Mesendoderm (in vitro differentiated cells): ENCODE measurements around the gene UBE2J2.

ENCODE experiments used
- DNase-seq: peaks from one replicate; pipeline ENCODE4 v3.0.0; 2013
- H2AK5ac ChIP-seq: 2 replicates; pipeline ENCODE4 v1.6.1; 2013; ENCODE audit warnings: low read length, inconsistent platforms
- H2BK120ac ChIP-seq: 2 replicates; pipeline ENCODE4 v1.6.1; 2013; ENCODE audit warnings: low read depth, mild to moderate bottlenecking, low read length, moderate library complexity, mixed read lengths
- H2BK15ac ChIP-seq: replicated peaks from 2 replicates; pipeline ENCODE4 v1.6.1; 2013; ENCODE audit warnings: low read depth, mild to moderate bottlenecking, moderate library complexity
- H2BK5ac ChIP-seq: 2 replicates; pipeline ENCODE4 v1.6.1; 2013; ENCODE audit warnings: low read length, inconsistent platforms
- H3K18ac ChIP-seq: 2 replicates; pipeline ENCODE4 v1.6.1; 2013; ENCODE audit warnings: mild to moderate bottlenecking, low read length, mixed read lengths
- H3K23ac ChIP-seq: one replicate; pipeline ENCODE4 v1.6.1; 2013; ENCODE audit warnings: low read length
- H3K27ac ChIP-seq: 2 replicates; pipeline ENCODE4 v1.5.1; 2013; ENCODE audit warnings: low read depth, mild to moderate bottlenecking, inconsistent platforms, low read length, moderate library complexity
- H3K27me3 ChIP-seq: 2 replicates; pipeline ENCODE4 v1.6.1; 2013; ENCODE audit warnings: low read length, control low read depth, mild to moderate bottlenecking, inconsistent platforms; ENCODE audit not compliant: insufficient read depth, poor library complexity
- H3K36me3 ChIP-seq: 2 replicates; pipeline ENCODE4 v1.6.1; 2013; ENCODE audit warnings: low read length, inconsistent platforms; ENCODE audit not compliant: control insufficient read depth, insufficient read depth
- H3K4ac ChIP-seq: one replicate; pipeline ENCODE4 v1.6.1; 2013; ENCODE audit warnings: low read depth, mild to moderate bottlenecking, low read length, moderate library complexity
- H3K4me1 ChIP-seq: 2 replicates; pipeline ENCODE4 v1.6.1; 2013; ENCODE audit warnings: low read depth, low read length, inconsistent platforms; ENCODE audit not compliant: control insufficient read depth
- H3K4me2 ChIP-seq: 2 replicates; pipeline ENCODE4 v1.6.1; 2013; ENCODE audit warnings: low read length
- H3K4me3 ChIP-seq: 2 replicates; pipeline ENCODE4 v1.5.1; 2013; ENCODE audit warnings: mild to moderate bottlenecking, low read length
- H3K56ac ChIP-seq: one replicate; pipeline ENCODE4 v1.6.1; 2013; ENCODE audit warnings: low read length
- H3K79me1 ChIP-seq: 2 replicates; pipeline ENCODE4 v1.6.1; 2013; ENCODE audit warnings: low read length, inconsistent platforms
- H3K79me2 ChIP-seq: 2 replicates; pipeline ENCODE4 v1.6.1; 2013; ENCODE audit warnings: mild to moderate bottlenecking, low read length; ENCODE audit not compliant: control insufficient read depth, insufficient read depth
- H3K9ac ChIP-seq: 2 replicates; pipeline ENCODE4 v1.6.1; 2013; ENCODE audit warnings: low read length, inconsistent platforms
- H4K5ac ChIP-seq: one replicate; pipeline ENCODE4 v1.6.1; 2013; ENCODE audit warnings: low read length
- H4K8ac ChIP-seq: one replicate; pipeline ENCODE4 v1.6.1; 2013; ENCODE audit warnings: low read depth, mild to moderate bottlenecking, control low read depth, low read length, moderate library complexity
- WGBS: extraction: QIAGEN DNeasy Blood & Tissue Kit; methylation state at CpG from one replicate; pipeline ENCODE4 v1.1.7; 2013; ENCODE audit warnings: low lambda C conversion rate, missing lambda C conversion rate; ENCODE audit not compliant: insufficient coverage; ENCODE audit errors: extremely low coverage; 5-methylcytosine and 5-hydroxymethylcytosine counted together

UBE2J2 gene

DNA sequence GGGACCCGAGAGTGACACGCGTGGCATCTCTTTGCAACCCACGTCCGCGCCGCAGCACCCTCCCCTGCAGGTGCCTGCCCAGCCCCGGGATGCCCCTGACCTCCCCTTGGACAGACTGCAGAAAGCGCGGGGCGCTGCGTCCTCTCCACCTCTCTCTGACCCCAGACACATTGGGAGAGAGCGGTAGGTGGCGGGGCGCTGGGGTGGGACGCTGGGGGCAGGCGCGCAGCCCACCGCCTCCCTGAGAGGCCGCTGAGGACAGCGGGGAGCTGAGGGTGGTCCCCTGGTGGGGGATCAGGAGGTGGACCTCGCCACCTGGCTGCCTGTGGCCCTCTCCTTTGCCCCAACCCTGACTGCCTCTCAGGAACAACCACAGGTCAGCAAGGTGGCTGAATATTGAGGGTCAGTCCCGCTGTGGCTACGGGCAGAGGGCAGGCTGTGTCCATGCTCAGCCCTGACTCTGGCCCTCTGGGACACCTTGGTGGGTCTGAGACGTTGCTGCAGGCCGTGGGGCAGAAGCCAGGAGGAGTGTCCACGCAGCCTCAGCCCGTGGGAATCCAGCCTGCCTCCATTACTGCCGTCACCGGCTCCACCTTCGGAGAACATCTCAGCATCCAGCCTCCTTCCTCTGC lies 761 bp upstream of the UBE2J2 start:
- H3K56ac ChIP-seq, result peak overlapping the region; percentile 89
- H2BK15ac ChIP-seq, result no peak overlapping the region
- no peak overlapping the region for H4K5ac ChIP-seq
- H4K8ac ChIP-seq, result peak overlapping the region; percentile 60
- no peak overlapping the region for H3K23ac ChIP-seq
- H3K4me3 ChIP-seq, result peak overlapping the region; percentile 6
- no peak overlapping the region for H3K4ac ChIP-seq
- no peak overlapping the region for H3K27ac ChIP-seq
- DNase-seq, result no peak
- no peaks in the 10 kb centered on the region for H3K27me3 ChIP-seq
- peaks cover 37% of the 10 kb centered on the region for H3K79me2 ChIP-seq
- peak overlapping the region; percentile 51 for H3K18ac ChIP-seq
- H3K4me2 ChIP-seq, result peak overlapping the region; percentile 71
- no CpG with 5 or more reads among the region's 31 CpGs for WGBS
- no peak overlapping the region for H2AK5ac ChIP-seq
- no peak overlapping the region for H2BK5ac ChIP-seq
- no peak overlapping the region for H2BK120ac ChIP-seq
- H3K79me1 ChIP-seq, result peaks cover 26% of the 10 kb centered on the region
- H3K9ac ChIP-seq, result peak overlapping the region; percentile 73
- H3K36me3 ChIP-seq, result peaks cover 1% of the 10 kb centered on the region
- peaks cover 5% of the 10 kb centered on the region for H3K4me1 ChIP-seq

DNA sequence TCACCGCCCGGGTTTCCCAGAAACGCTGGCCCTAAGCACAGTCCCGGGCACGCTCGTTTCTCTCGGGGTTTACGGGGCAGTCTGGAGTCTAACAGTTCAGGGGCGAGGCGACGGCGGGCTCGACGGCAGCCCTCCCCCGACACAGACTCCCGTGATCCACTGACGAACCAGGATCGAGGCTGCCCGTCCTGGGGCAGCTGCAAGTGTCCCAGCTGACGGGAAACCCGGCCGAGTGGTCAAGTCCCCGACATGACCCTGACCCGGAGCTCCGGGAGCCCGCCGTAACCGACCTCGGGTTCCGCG lies 494 bp downstream of the UBE2J2 start:
- Histone ChIP-seq H3K4me3 (peak overlapping the region; percentile 95), H3K4me1 (peaks cover 5% of the 10 kb centered on the region), H3K9ac (peak overlapping the region; percentile 96), H3K18ac (peak overlapping the region; percentile 75), H3K4ac (peak overlapping the region; percentile 74), H4K8ac (no peak overlapping the region), H2BK15ac (no peak overlapping the region), H3K36me3 (peaks cover 1% of the 10 kb centered on the region), H3K4me2 (peak overlapping the region; percentile 84), H3K23ac (no peak overlapping the region), H2BK120ac (no peak overlapping the region), H3K79me1 (peaks cover 28% of the 10 kb centered on the region), H3K79me2 (peaks cover 40% of the 10 kb centered on the region), H4K5ac (no peak overlapping the region), H3K27me3 (no peaks in the 10 kb centered on the region), H3K27ac (no peak overlapping the region), H2BK5ac (no peak overlapping the region), H2AK5ac (no peak overlapping the region), H3K56ac (peak overlapping the region; percentile 98)
- WGBS, result no CpG with 5 or more reads among the region's 31 CpGs
- no peak for DNase-seq

DNA sequence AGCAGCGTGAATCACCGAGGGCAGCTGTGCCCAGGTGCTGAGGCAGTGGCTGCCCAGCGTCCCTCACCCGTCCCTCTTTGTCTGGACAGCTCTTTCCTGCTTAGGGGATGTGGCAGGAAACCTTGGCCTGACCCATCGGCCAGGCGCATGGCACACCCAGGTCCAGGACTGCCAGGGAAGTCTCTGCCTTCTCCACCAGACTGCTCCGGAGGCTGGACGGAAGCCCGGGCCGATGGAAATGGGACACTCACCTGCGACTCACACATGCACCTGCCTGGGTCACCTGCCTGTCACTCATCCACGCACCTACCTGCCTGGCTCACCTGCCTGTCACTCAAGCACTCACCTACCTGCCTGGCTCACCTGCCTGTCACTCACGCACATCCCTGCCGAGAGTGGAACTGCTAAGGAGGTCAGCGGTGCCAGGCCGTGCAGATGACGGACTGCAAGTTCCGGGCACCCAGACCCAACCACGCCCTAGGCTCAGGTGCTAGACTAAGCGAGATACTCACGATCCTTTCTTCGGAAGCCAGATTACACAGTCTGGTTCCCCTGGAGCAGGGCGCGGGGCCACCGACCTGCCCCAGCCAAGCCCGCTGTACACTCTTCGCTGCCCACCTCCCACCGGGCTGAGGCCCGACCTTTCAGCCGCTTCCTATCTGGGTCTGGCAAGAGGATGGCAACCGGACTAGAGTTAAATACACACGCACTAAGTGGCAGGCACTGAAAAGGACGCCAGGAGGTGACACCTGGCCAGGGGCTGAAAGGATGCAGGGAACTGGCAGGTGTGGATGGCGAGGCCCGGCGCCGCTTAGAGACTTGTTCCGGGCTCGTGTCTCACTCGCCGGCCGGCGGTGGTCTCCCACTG lies 1.1 kb downstream of the UBE2J2 start:
- Histone ChIP-seq H2BK5ac (no peak overlapping the region), H3K23ac (peak overlapping the region; percentile 94), H3K56ac (peak overlapping the region; percentile 98), H4K8ac (no peak overlapping the region), H3K4me1 (peaks cover 5% of the 10 kb centered on the region), H3K27me3 (no peaks in the 10 kb centered on the region), H2BK120ac (no peak overlapping the region), H3K4ac (no peak overlapping the region), H3K4me2 (peak overlapping the region; percentile 84), H3K18ac (no peak overlapping the region), H2AK5ac (peak overlapping the region; percentile 38), H3K36me3 (peaks cover 1% of the 10 kb centered on the region), H3K4me3 (peak overlapping the region; percentile 95), H3K27ac (no peak overlapping the region), H3K79me2 (peaks cover 41% of the 10 kb centered on the region), H3K79me1 (peaks cover 31% of the 10 kb centered on the region), H2BK15ac (no peak overlapping the region), H4K5ac (no peak overlapping the region), H3K9ac (peak overlapping the region; percentile 96)
- DNase-seq, result no peak
- no CpG with 5 or more reads among the region's 43 CpGs for WGBS

DNA sequence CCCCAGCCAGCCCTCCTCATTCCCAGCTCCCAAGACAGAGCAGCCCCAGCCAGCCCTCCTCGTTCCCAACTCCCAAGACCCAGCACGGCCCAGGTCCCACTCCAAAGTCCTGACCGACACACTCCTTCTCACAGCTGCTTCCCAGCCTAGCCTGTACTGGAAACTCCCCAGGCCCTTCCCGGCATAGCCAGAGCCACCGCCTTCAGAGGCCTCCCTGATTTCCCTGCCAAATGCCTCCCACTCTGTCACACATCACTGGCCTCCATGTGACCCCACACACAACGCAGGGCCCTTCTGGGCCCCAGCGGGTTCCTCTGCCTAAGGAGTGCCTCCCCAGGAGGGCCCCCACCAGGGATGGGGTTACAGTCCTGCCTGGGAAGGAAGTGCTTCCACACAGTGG lies 2.8 kb downstream of the UBE2J2 start:
- H4K5ac ChIP-seq, result no peak overlapping the region
- no peak overlapping the region for H3K27ac ChIP-seq
- no peak overlapping the region for H2BK5ac ChIP-seq
- no peak overlapping the region for H2BK120ac ChIP-seq
- H3K18ac ChIP-seq, result no peak overlapping the region
- no peaks in the 10 kb centered on the region for H3K27me3 ChIP-seq
- H4K8ac ChIP-seq, result no peak overlapping the region
- DNase-seq, result no peak
- no peak overlapping the region for H3K4me3 ChIP-seq
- H3K56ac ChIP-seq, result peak overlapping the region; percentile 15
- WGBS, result no CpG with 5 or more reads among the region's 7 CpGs
- peaks cover 33% of the 10 kb centered on the region for H3K79me1 ChIP-seq
- H3K36me3 ChIP-seq, result peaks cover 1% of the 10 kb centered on the region
- no peak overlapping the region for H3K4ac ChIP-seq
- H3K23ac ChIP-seq, result no peak overlapping the region
- no peak overlapping the region for H2AK5ac ChIP-seq
- H3K4me1 ChIP-seq, result peaks cover 5% of the 10 kb centered on the region
- H3K4me2 ChIP-seq, result no peak overlapping the region
- H3K79me2 ChIP-seq, result peaks cover 41% of the 10 kb centered on the region
- no peak overlapping the region for H3K9ac ChIP-seq
- H2BK15ac ChIP-seq, result no peak overlapping the region

DNA sequence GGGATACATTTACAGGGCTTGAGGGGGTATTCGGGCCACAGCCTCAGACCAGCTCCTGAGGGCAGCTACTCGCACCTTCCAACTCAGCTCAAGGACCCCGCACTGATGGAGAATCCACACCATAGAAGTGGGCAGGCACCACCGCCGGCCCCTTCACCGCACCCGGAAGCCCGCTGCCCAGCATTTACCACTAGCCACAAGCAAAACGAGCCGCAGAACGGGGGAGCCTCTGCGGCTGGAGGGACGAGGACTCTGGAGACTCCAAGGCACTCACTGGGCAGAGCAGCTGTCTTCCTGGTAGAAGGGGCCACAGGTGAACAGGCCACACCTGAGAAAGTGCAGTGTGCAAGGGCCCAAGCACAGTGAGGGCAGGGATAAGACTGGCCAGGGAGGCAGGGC lies 5.4 kb downstream of the UBE2J2 start:
- H3K4me1 ChIP-seq, result peaks cover 5% of the 10 kb centered on the region
- H3K9ac ChIP-seq, result no peak overlapping the region
- H2BK5ac ChIP-seq, result no peak overlapping the region
- no peak overlapping the region for H3K4ac ChIP-seq
- peaks cover 40% of the 10 kb centered on the region for H3K79me2 ChIP-seq
- WGBS, result no CpG with 5 or more reads among the region's 13 CpGs
- no peak overlapping the region for H2BK120ac ChIP-seq
- no peak overlapping the region for H3K56ac ChIP-seq
- no peak overlapping the region for H4K5ac ChIP-seq
- H2AK5ac ChIP-seq, result no peak overlapping the region
- no peak overlapping the region for H3K18ac ChIP-seq
- no peak for DNase-seq
- H3K23ac ChIP-seq, result no peak overlapping the region
- peaks cover 1% of the 10 kb centered on the region for H3K36me3 ChIP-seq
- H3K79me1 ChIP-seq, result peaks cover 36% of the 10 kb centered on the region
- H3K27ac ChIP-seq, result no peak overlapping the region
- no peak overlapping the region for H3K4me2 ChIP-seq
- no peak overlapping the region for H3K4me3 ChIP-seq
- H2BK15ac ChIP-seq, result no peak overlapping the region
- H4K8ac ChIP-seq, result no peak overlapping the region
- H3K27me3 ChIP-seq, result no peaks in the 10 kb centered on the region
